HEK293 (cell line): ENCODE data around the gene GPR153.
A peak's percentile ranks its signal among the peaks of the same experiment; 100 is the strongest.

ENCODE experiments used
- GFI1B ChIP-seq: fragments of 450-650 bp; formaldehyde crosslinking; IDR thresholded peaks from 2 replicates; pipeline ENCODE4 v1.5.1; 2016; ENCODE audit warnings: missing biosample characterization, missing genetic modification characterization
- GLI4 ChIP-seq: fragments of 450-650 bp; formaldehyde crosslinking; IDR thresholded peaks from 2 replicates; pipeline ENCODE4 v1.5.1; 2016; ENCODE audit warnings: missing biosample characterization, missing genetic modification characterization
- KLF17 ChIP-seq: fragments of 450-650 bp; formaldehyde crosslinking; IDR thresholded peaks from 2 replicates; pipeline ENCODE4 v1.5.1; 2016; ENCODE audit warnings: missing biosample characterization, missing genetic modification characterization
- MEIS1 ChIP-seq: sonication (generic); formaldehyde crosslinking; IDR thresholded peaks from 2 replicates; pipeline ENCODE4 v1.8.1; 2022; ENCODE audit warnings: missing genetic modification reagents, mild to moderate bottlenecking, borderline replicate concordance
- TCF7L2 ChIP-seq: IDR thresholded peaks from 2 replicates; pipeline ENCODE4 v1.6.1; 2011; ENCODE audit warnings: low read depth, mild to moderate bottlenecking, inconsistent platforms, low read length, moderate library complexity, borderline replicate concordance
- TRIM28 ChIP-seq: IDR thresholded peaks from 2 replicates; pipeline ENCODE4 v1.6.1; 2011; ENCODE audit warnings: low read length, control low read depth, borderline replicate concordance
- ZBTB20 ChIP-seq: fragments of 450-650 bp; formaldehyde crosslinking; IDR thresholded peaks from 2 replicates; pipeline ENCODE4 v1.5.1; 2016; ENCODE audit warnings: missing biosample characterization, missing genetic modification characterization
- ZBTB6 ChIP-seq: fragments of 450-650 bp; formaldehyde crosslinking; IDR thresholded peaks from 2 replicates; pipeline ENCODE4 v1.5.1; 2017; ENCODE audit warnings: missing biosample characterization, missing genetic modification characterization
- ZFP69B ChIP-seq: fragments of 450-650 bp; formaldehyde crosslinking; IDR thresholded peaks from 2 replicates; pipeline ENCODE4 v1.5.1; 2016; ENCODE audit warnings: missing biosample characterization, missing genetic modification characterization
- ZNF121 ChIP-seq: fragments of 450-650 bp; formaldehyde crosslinking; IDR thresholded peaks from 2 replicates; pipeline ENCODE4 v1.5.1; 2016; ENCODE audit warnings: missing biosample characterization, missing genetic modification characterization
- ZNF138 ChIP-seq: fragments of 450-650 bp; formaldehyde crosslinking; IDR thresholded peaks from 2 replicates; pipeline ENCODE4 v1.5.1; 2016; ENCODE audit warnings: missing biosample characterization, missing genetic modification characterization, borderline replicate concordance
- ZNF140 ChIP-seq: fragments of 450-650 bp; formaldehyde crosslinking; IDR thresholded peaks from 2 replicates; pipeline ENCODE4 v1.5.1; 2016; ENCODE audit warnings: missing biosample characterization, missing genetic modification characterization
- ZNF16 ChIP-seq: fragments of 450-650 bp; formaldehyde crosslinking; IDR thresholded peaks from 2 replicates; pipeline ENCODE4 v1.5.1; 2016; ENCODE audit warnings: low read depth, missing biosample characterization, missing genetic modification characterization
- ZNF174 ChIP-seq: fragments of 450-650 bp; formaldehyde crosslinking; IDR thresholded peaks from 2 replicates; pipeline ENCODE4 v1.5.0; 2017; ENCODE audit warnings: missing biosample characterization, mild to moderate bottlenecking, missing genetic modification characterization
- ZNF302 ChIP-seq: fragments of 450-650 bp; formaldehyde crosslinking; IDR thresholded peaks from 2 replicates; pipeline ENCODE4 v1.5.1; 2016; ENCODE audit warnings: missing biosample characterization, missing genetic modification characterization, low read depth
- ZNF366 ChIP-seq: fragments of 450-650 bp; formaldehyde crosslinking; conservative IDR thresholded peaks from 2 replicates; pipeline ENCODE4 v1.5.1; 2016; ENCODE audit warnings: missing biosample characterization, missing genetic modification characterization
- ZNF404 ChIP-seq: fragments of 450-650 bp; formaldehyde crosslinking; IDR thresholded peaks from 2 replicates; pipeline ENCODE4 v1.5.1; 2017; ENCODE audit warnings: missing biosample characterization, missing genetic modification characterization
- ZNF423 ChIP-seq: fragments of 450-650 bp; formaldehyde crosslinking; IDR thresholded peaks from 2 replicates; pipeline ENCODE4 v1.5.1; 2016; ENCODE audit warnings: missing biosample characterization, missing genetic modification characterization
- ZNF449 ChIP-seq: fragments of 450-650 bp; formaldehyde crosslinking; IDR thresholded peaks from 2 replicates; pipeline ENCODE4 v1.5.1; 2017; ENCODE audit warnings: missing biosample characterization, mild to moderate bottlenecking, missing genetic modification characterization, moderate library complexity
- ZNF518A ChIP-seq: fragments of 450-650 bp; formaldehyde crosslinking; conservative IDR thresholded peaks from 2 replicates; pipeline ENCODE4 v1.5.1; 2016; ENCODE audit warnings: low read depth, missing biosample characterization, missing genetic modification characterization
- ZNF544 ChIP-seq: fragments of 450-650 bp; formaldehyde crosslinking; IDR thresholded peaks from 2 replicates; pipeline ENCODE4 v1.5.0; 2017; ENCODE audit warnings: missing biosample characterization, missing genetic modification characterization
- ZNF560 ChIP-seq: fragments of 450-650 bp; formaldehyde crosslinking; IDR thresholded peaks from 2 replicates; pipeline ENCODE4 v1.5.1; 2017; ENCODE audit warnings: missing biosample characterization, missing genetic modification characterization, borderline replicate concordance
- ZNF830 ChIP-seq: fragments of 450-650 bp; IDR thresholded peaks from 2 replicates; pipeline ENCODE4 v1.5.0; 2018; ENCODE audit warnings: missing biosample characterization, missing genetic modification characterization, low read depth, mild to moderate bottlenecking, moderate library complexity
- TF ChIP-seq, protein P1 (sequence below): fragments of 450-650 bp; formaldehyde crosslinking; IDR thresholded peaks from 2 replicates; pipeline ENCODE4 v1.5.1; 2017; ENCODE audit warnings: missing biosample characterization, missing genetic modification characterization
- TF ChIP-seq, protein P2 (sequence below): fragments of 450-650 bp; formaldehyde crosslinking; IDR thresholded peaks from 2 replicates; pipeline ENCODE4 v1.5.1; 2016; ENCODE audit warnings: missing biosample characterization, missing genetic modification characterization

The GPR153 gene

GRCh38 chr1:6271554-6271953 lies 10.7 kb upstream of the GPR153 start (continued):
- TF ChIP-seq ZNF518A (tag by site-specific recombination) (no peak), ZNF404 (tag by site-specific recombination) (no peak), ZNF449 (tag by site-specific recombination) (no peak), ZBTB6 (tag by site-specific recombination) (no peak), MEIS1 (CRISPR knock-in tag) (no peak), ZNF174 (tag by site-specific recombination) (no peak), GFI1B (tag by site-specific recombination) (no peak), ZBTB20 (peak; percentile 57; the same call in 1 of the 2 replicates), ZNF138 (no peak), ZNF121 (tag by site-specific recombination) (no peak), ZFP69B (tag by site-specific recombination) (peak; percentile 65; the same call in 1 of the 2 replicates), ZNF16 (tag by site-specific recombination) (no peak), TRIM28 (peak; percentile 49; the same call in 1 of the 2 replicates), ZNF560 (tag by site-specific recombination) (no peak), ZNF423 (tag by site-specific recombination) (peak; percentile 98), ZNF830 (tag by site-specific recombination) (no peak), ZNF302 (tag by site-specific recombination) (no peak), ZNF140 (no peak), ZNF544 (no peak), ZNF366 (0 out of 2 replicates have a peak, but pooled peaks have one; percentile 10), TCF7L2 (no peak), KLF17 (tag by site-specific recombination) (peak; percentile 87), GLI4 (tag by site-specific recombination) (no peak)
- TF ChIP-seq, protein P1, sequence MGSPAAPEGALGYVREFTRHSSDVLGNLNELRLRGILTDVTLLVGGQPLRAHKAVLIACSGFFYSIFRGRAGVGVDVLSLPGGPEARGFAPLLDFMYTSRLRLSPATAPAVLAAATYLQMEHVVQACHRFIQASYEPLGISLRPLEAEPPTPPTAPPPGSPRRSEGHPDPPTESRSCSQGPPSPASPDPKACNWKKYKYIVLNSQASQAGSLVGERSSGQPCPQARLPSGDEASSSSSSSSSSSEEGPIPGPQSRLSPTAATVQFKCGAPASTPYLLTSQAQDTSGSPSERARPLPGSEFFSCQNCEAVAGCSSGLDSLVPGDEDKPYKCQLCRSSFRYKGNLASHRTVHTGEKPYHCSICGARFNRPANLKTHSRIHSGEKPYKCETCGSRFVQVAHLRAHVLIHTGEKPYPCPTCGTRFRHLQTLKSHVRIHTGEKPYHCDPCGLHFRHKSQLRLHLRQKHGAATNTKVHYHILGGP (tag by site-specific recombination) = no peak
- TF ChIP-seq, protein P2, sequence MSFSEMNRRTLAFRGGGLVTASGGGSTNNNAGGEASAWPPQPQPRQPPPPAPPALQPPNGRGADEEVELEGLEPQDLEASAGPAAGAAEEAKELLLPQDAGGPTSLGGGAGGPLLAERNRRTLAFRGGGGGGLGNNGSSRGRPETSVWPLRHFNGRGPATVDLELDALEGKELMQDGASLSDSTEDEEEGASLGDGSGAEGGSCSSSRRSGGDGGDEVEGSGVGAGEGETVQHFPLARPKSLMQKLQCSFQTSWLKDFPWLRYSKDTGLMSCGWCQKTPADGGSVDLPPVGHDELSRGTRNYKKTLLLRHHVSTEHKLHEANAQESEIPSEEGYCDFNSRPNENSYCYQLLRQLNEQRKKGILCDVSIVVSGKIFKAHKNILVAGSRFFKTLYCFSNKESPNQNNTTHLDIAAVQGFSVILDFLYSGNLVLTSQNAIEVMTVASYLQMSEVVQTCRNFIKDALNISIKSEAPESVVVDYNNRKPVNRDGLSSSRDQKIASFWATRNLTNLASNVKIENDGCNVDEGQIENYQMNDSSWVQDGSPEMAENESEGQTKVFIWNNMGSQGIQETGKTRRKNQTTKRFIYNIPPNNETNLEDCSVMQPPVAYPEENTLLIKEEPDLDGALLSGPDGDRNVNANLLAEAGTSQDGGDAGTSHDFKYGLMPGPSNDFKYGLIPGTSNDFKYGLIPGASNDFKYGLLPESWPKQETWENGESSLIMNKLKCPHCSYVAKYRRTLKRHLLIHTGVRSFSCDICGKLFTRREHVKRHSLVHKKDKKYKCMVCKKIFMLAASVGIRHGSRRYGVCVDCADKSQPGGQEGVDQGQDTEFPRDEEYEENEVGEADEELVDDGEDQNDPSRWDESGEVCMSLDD (tag by site-specific recombination) = no peak; the same call in 1 of the 2 replicates
